ENCODE results near the gene CDK10.

DNA sequence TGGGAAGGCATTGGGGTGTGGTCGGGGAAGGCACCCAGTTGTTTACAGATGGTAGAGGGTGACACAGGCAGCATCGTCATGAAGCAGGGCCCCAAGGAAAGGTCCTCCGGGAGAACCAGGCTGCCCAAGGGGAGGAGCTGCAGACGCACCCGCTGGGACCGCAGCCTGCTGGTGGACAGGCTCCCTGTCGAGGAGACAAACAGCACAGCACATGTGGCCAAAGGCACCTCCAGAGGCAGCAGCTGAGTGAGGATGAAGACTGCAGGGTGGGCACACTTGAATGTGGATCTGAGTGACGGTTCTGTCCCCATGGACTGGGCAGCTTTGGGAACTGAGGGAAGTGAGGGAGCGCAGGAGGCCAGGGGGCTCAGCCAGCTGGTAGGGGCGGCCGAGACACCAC is 41.4 kb upstream of the CDK10 start:
- no peak for TF ChIP-seq FOXM1 (IDR thresholded peaks at IDR 0.05; ENCODE audit: borderline replicate concordance, low read depth)
- no peak for TF ChIP-seq YY1 (IDR thresholded peaks at IDR 0.05; ENCODE audit: low read depth)
- TF ChIP-seq TCF12 (IDR thresholded peaks at IDR 0.05; ENCODE audit: low read depth), result no peak
- no peak for TF ChIP-seq MAX (IDR thresholded peaks at IDR 0.05)
- no peak for TF ChIP-seq EGR1 (IDR thresholded peaks at IDR 0.05)
- no peak for TF ChIP-seq TAF1 (IDR thresholded peaks at IDR 0.05; ENCODE audit: low read depth)
- no peak for TF ChIP-seq RAD21 (IDR thresholded peaks at IDR 0.05; ENCODE audit: low read depth)
- TF ChIP-seq TEAD4 (IDR thresholded peaks at IDR 0.05), result no peak
- TF ChIP-seq, protein P1, sequence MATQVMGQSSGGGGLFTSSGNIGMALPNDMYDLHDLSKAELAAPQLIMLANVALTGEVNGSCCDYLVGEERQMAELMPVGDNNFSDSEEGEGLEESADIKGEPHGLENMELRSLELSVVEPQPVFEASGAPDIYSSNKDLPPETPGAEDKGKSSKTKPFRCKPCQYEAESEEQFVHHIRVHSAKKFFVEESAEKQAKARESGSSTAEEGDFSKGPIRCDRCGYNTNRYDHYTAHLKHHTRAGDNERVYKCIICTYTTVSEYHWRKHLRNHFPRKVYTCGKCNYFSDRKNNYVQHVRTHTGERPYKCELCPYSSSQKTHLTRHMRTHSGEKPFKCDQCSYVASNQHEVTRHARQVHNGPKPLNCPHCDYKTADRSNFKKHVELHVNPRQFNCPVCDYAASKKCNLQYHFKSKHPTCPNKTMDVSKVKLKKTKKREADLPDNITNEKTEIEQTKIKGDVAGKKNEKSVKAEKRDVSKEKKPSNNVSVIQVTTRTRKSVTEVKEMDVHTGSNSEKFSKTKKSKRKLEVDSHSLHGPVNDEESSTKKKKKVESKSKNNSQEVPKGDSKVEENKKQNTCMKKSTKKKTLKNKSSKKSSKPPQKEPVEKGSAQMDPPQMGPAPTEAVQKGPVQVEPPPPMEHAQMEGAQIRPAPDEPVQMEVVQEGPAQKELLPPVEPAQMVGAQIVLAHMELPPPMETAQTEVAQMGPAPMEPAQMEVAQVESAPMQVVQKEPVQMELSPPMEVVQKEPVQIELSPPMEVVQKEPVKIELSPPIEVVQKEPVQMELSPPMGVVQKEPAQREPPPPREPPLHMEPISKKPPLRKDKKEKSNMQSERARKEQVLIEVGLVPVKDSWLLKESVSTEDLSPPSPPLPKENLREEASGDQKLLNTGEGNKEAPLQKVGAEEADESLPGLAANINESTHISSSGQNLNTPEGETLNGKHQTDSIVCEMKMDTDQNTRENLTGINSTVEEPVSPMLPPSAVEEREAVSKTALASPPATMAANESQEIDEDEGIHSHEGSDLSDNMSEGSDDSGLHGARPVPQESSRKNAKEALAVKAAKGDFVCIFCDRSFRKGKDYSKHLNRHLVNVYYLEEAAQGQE (IDR thresholded peaks at IDR 0.05; ENCODE audit: low read depth), result no peak
- no peak for TF ChIP-seq CEBPB (IDR thresholded peaks at IDR 0.05)
- TF ChIP-seq USF1 (IDR thresholded peaks at IDR 0.05), result no peak
- TF ChIP-seq EP300 (IDR thresholded peaks at IDR 0.05; ENCODE audit: borderline replicate concordance), result no peak

Data from Ishikawa (cell line).